Activated naive CD8-positive, alpha-beta T cell treated with anti-CD3 and anti-CD28 coated beads, Interleukin-2, amount 10 ng/mL, durations not matched to agents 7 days and 5 days (primary cell): ENCODE measurements around the gene VSTM2B. TPM values are rescaled to one million over a fixed set of nuclear protein-coding genes. Genes with fewer than 3 reads are reported as not detected.
"Not testable (repeated sequence)": the region's sequence is repeated elsewhere in the genome, so short reads cannot be mapped to it uniquely, and the experiment has no call there.

ENCODE experiments used
- ATAC-seq: fragments of 150-1000 bp; cut with Tn5 transposase; one replicate; pipeline ENCODE4 v1.10.0; 2021; ENCODE audit warnings: low read depth, moderate library complexity
- POLR2A ChIA-PET: fragments of 350-600 bp; sonication (Branson Sonifier 250); formaldehyde crosslinking; loops from one replicate; lab custom pipeline; 2021; ENCODE audit warnings: antibody characterized with exemption; lab: Charles Lee
- DNase-seq: peaks from one replicate; pipeline ENCODE4 v3.0.0; 2021
- H3K27ac Mint-ChIP-seq: one replicate; pipeline ENCODE4 v1.8.0; 2022; ENCODE audit warnings: mild to moderate bottlenecking, mixed read lengths
- H3K27me3 Mint-ChIP-seq: one replicate; pipeline ENCODE4 v1.8.0; 2022; ENCODE audit warnings: mild to moderate bottlenecking, moderate library complexity, mixed read lengths
- H3K36me3 Mint-ChIP-seq: one replicate; pipeline ENCODE4 v1.8.0; 2021; ENCODE audit warnings: mild to moderate bottlenecking, mixed read lengths
- H3K4me1 Mint-ChIP-seq: one replicate; pipeline ENCODE4 v1.8.0; 2021; ENCODE audit warnings: mixed read lengths
- H3K4me3 Mint-ChIP-seq: one replicate; pipeline ENCODE4 v1.8.0; 2022; ENCODE audit warnings: mild to moderate bottlenecking, moderate library complexity, mixed read lengths
- H3K9me3 Mint-ChIP-seq: one replicate; pipeline ENCODE4 v1.8.0; 2021; ENCODE audit warnings: mixed read lengths
- total RNA-seq, 2 experiments: library from RNA; stranded (reverse); gene quantifications; one replicate each; pipeline ENCODE4 v1.2.3, GENCODE V29; 2021

Gene VSTM2B
- total RNA-seq: not detected

DNA sequence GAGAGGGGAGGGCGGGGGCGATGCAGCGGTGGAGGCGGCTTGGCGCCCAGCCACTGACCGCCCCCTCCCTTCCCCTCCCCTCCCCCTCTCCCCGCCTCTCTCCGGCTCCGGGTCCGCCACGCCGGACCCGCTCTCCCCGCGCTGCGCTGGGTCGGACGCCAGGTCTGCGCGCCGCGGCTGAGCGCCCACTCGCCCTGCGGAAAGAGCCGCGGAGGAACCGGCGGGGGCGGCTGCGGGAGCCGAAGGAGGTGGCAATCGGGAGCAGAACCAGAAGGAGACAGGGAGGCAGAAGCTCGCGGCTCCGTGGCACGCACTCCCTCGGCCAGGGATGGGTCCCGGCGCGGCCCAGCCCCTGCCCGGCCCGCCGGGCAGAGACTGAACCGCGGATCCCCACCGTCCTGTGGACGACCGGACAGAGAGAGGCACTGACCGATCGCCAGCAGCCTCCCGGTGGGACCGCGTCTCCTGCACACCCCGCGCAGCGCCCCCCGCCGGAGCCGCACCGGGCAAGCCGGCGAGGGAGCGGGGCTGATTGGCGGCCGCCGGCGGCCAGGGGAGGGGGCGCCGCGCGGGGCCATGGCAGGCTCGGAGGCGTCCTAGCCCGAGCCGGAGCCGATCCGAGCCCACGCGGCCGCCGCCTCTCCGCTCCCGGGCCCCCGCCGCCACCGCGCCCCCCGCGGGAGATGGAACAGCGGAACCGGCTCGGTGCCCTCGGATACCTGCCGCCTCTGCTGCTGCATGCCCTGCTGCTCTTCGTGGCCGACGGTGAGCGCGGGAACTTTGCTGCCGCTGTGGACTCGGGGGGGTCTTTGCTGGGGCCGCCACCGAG lies at the start of gene VSTM2B:
Gene VSTM2B, plus strand, starts transcription at position 94 of the 829 bp plus-strand sequence. Its CDS starts 590 bp downstream, at position 684.
- H3K27ac Mint-ChIP-seq: no peak within 1 kb of the TSS
- ATAC-seq (no peak), DNase-seq (no peak)
- H3K27me3 Mint-ChIP-seq: peaks cover 66% of the 10 kb centered on the region
- peak within 1 kb of the TSS; percentile 52 for H3K4me3 Mint-ChIP-seq
- H3K4me1 Mint-ChIP-seq: peaks cover 19% of the 10 kb centered on the region
- H3K9me3 Mint-ChIP-seq: no peaks in the 10 kb centered on the region
- H3K36me3 Mint-ChIP-seq: peaks cover 1% of the 10 kb centered on the region
- POLR2A ChIA-PET: no interaction called here

DNA sequence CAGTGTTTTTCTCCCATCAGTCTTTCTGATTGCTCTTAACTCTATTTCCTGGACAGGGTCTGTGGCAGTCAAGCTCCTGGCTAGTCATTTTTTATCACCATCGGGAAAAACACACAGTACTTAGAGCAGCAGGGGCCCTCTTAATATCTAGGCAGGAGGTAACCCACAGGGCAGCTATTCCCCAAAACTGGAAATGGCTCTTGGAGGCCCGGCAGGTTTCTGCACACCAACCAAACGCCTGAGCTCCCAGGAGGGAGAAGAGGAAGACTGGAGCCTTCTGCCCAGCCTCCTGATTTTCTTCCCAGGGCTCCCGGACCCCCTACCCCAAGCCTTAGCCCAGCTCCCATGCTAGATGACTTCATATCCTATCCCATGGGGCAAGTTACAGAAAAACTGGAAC lies 49.3 kb upstream of the VSTM2B start:
- POLR2A ChIA-PET: no interaction called here
- Mint-ChIP-seq H3K27ac (no peak overlapping the region), H3K4me1 (no peaks in the 10 kb centered on the region), H3K4me3 (no peak overlapping the region), H3K36me3 (no peaks in the 10 kb centered on the region), H3K27me3 (peaks cover 6% of the 10 kb centered on the region), H3K9me3 (peaks cover 6% of the 10 kb centered on the region)
- ATAC-seq (no peak), DNase-seq (no peak)

- ATAC-seq (no peak), DNase-seq (no peak)
- Mint-ChIP-seq H3K27ac (peak overlapping the region; percentile 25), H3K9me3 (peaks cover 13% of the 10 kb centered on the region), H3K27me3 (peaks cover 6% of the 10 kb centered on the region), H3K36me3 (no peaks in the 10 kb centered on the region), H3K4me3 (no peak overlapping the region), H3K4me1 (no peaks in the 10 kb centered on the region)
- POLR2A ChIA-PET: no interaction called here
Observed at GRCh38 chr19:29477831-29478577, 47.8 kb upstream of the VSTM2B start.

- Mint-ChIP-seq H3K36me3 (no peaks in the 10 kb centered on the region), H3K27me3 (peaks cover 6% of the 10 kb centered on the region), H3K27ac (no peak overlapping the region), H3K4me3 (no peak overlapping the region), H3K9me3 (peaks cover 13% of the 10 kb centered on the region), H3K4me1 (no peaks in the 10 kb centered on the region)
- POLR2A ChIA-PET: no interaction called here
- ATAC-seq (no peak), DNase-seq (no peak)
Observed at GRCh38 chr19:29478578-29479565, 46.9 kb upstream of the VSTM2B start.

GRCh38 chr19:29479941-29480340 lies 45.9 kb upstream of the VSTM2B start:
- Mint-ChIP-seq H3K27ac (no peak overlapping the region), H3K4me3 (no peak overlapping the region), H3K27me3 (peaks cover 4% of the 10 kb centered on the region), H3K9me3 (peaks cover 13% of the 10 kb centered on the region), H3K36me3 (no peaks in the 10 kb centered on the region), H3K4me1 (no peaks in the 10 kb centered on the region)
- DNase-seq (no peak), ATAC-seq (no peak)
- POLR2A ChIA-PET: no interaction called here

DNA sequence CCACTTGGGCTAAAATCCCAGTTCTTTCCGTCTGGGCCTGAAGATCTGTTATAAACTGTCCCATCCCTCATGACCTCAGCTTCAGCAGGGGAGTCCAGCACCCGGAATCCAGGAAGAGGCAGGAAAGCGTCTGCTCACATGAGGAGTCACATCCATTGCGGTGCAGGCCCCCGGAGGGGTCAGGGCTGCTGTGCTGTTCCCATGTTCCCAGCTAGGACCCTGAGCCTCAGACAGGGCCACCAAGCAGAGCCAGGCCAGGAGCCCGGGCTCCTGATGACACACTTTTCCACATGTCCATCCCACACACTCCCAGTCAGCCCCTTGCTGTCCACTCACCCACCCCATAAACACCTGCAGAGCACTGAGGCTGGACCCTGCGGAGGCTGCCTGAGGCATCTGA lies 45.3 kb upstream of the VSTM2B start:
- ATAC-seq: no peak
- no peak for DNase-seq

GRCh38 chr19:29482855-29483640 lies 42.7 kb upstream of the VSTM2B start:
- Mint-ChIP-seq H3K27me3 (peaks cover 2% of the 10 kb centered on the region), H3K9me3 (peaks cover 13% of the 10 kb centered on the region), H3K4me3 (no peak overlapping the region), H3K27ac (no peak overlapping the region), H3K4me1 (no peaks in the 10 kb centered on the region), H3K36me3 (no peaks in the 10 kb centered on the region)
- ATAC-seq: no peak
- POLR2A ChIA-PET: no interaction called here
- DNase-seq: no peak

More for the DNA sequence above, 45.3 kb upstream of the VSTM2B start:
- Mint-ChIP-seq H3K9me3 (peaks cover 13% of the 10 kb centered on the region), H3K27ac (no peak overlapping the region), H3K36me3 (no peaks in the 10 kb centered on the region), H3K4me1 (no peaks in the 10 kb centered on the region), H3K27me3 (peaks cover 2% of the 10 kb centered on the region), H3K4me3 (no peak overlapping the region)
- POLR2A ChIA-PET: no interaction called here

- H3K4me1 Mint-ChIP-seq: no peaks in the 10 kb centered on the region
- DNase-seq (no peak), ATAC-seq (no peak)
- POLR2A ChIA-PET: no interaction called here
- H3K4me3 Mint-ChIP-seq: no peak overlapping the region
- H3K27me3 Mint-ChIP-seq: peaks cover 2% of the 10 kb centered on the region
- H3K36me3 Mint-ChIP-seq: no peaks in the 10 kb centered on the region
- H3K9me3 Mint-ChIP-seq: peaks cover 13% of the 10 kb centered on the region
- H3K27ac Mint-ChIP-seq: no peak overlapping the region
Observed at GRCh38 chr19:29483641-29483920, 42.2 kb upstream of the VSTM2B start.

DNA sequence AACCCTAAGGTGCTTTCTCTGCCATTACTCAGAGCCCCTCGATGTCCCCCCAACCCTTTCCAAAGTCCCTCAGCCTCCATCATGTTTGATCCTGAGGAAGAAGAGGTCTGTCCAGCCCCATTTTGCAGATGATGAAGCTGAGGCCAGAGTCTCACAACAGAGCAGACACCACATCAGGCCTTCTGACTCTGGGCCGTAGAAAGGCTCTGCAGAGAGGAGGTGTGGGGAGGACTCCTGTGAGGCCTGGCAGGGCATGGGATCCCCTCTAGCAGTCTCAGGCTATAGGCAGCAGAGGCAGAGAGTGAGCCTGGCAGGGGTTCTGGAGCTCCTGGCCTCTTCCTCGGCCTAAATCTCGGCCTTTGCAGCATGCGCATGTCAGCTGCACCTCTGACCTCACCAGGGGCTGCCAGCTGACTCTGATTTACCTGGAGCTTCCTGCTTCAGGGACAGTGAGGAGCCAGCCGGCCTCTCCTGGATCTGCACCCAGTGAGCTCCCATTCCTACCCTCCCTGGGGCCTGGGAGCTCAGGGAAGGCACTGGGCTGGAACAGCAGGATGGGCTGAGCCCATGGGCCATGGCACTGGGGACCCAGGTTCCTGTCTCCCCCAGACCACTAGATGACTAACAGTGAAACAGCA lies 41.7 kb upstream of the VSTM2B start:
- Mint-ChIP-seq H3K27ac (no peak overlapping the region), H3K27me3 (peaks cover 2% of the 10 kb centered on the region), H3K9me3 (peaks cover 13% of the 10 kb centered on the region), H3K4me1 (no peaks in the 10 kb centered on the region), H3K36me3 (no peaks in the 10 kb centered on the region), H3K4me3 (no peak overlapping the region)
- DNase-seq (no peak), ATAC-seq (no peak)
- POLR2A ChIA-PET: no interaction called here

DNA sequence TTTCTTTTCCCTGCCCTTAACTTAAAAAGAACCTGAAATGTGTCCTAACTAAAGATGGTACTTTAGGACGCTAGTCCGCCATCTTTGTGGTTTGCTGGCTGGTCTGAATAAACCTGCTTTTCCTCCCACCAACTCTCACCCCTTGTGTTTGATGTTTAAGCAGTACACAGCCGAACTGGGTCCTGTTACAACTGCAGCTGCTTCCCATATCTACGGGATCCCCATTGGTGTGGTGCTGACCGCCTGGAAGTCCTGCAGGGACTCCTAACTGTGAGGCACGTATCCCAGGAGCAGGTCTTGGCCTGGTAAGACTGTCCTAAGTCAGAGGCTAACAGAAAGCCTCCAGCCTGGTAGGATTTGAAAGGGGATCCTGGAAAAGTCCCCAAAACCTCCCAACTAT lies 40.9 kb upstream of the VSTM2B start:
- ATAC-seq (no peak), DNase-seq (no peak)
- Mint-ChIP-seq H3K9me3 (peaks cover 13% of the 10 kb centered on the region), H3K27ac (no peak overlapping the region), H3K4me3 (no peak overlapping the region), H3K36me3 (no peaks in the 10 kb centered on the region), H3K4me1 (no peaks in the 10 kb centered on the region), H3K27me3 (peaks cover 2% of the 10 kb centered on the region)
- POLR2A ChIA-PET: no interaction called here

DNA sequence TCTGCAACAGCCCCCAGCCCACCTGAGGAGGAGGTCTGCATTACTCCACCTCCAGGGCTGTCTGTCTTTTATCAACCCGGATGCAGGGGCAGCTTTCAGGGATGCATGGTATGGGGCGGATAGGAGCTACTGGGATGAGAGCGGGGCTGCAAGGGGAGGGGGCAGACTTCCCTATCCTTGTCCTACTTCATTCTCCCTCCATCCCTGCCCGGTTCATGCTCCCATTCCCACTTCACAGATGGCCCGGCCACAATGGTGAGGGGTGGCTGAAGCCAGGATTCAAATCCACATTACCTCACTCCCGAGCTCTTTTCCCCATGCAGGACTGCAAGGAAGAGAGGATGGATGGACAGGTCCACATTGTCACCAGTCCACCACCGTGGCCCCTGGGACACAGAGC lies 40.5 kb upstream of the VSTM2B start:
- POLR2A ChIA-PET: no interaction called here
- H3K9me3 Mint-ChIP-seq: peaks cover 13% of the 10 kb centered on the region
- ATAC-seq: no peak
- H3K27ac Mint-ChIP-seq: no peak overlapping the region
- no peaks in the 10 kb centered on the region for H3K27me3 Mint-ChIP-seq
- DNase-seq: no peak
- H3K4me3 Mint-ChIP-seq: no peak overlapping the region
- H3K4me1 Mint-ChIP-seq: no peaks in the 10 kb centered on the region
- H3K36me3 Mint-ChIP-seq: no peaks in the 10 kb centered on the region

DNA sequence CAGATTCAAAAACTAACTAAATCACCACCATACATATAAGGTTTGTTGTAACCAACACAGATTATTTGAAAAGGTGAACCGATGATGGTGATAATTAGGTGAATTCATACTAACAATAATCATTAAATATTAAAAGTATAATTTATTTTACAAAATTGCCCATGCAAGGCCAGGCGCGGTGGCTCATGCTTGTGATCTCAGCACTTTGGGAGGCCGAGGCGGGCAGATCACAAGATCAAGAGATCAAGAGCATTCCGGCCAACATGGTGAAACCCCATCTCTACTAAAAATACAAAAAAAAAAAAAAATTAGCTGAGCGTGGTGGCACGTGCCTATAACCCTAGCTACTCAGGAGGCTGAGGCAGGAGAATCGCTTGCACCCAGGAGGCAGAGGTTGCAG lies 38.8 kb upstream of the VSTM2B start:
- H3K9me3 Mint-ChIP-seq, POLR2A ChIA-PET, H3K27me3 Mint-ChIP-seq, H3K36me3 Mint-ChIP-seq, ATAC-seq, H3K4me3 Mint-ChIP-seq, H3K4me1 Mint-ChIP-seq, DNase-seq, H3K27ac Mint-ChIP-seq: not testable (repeated sequence)
